ENCODE results near the gene GRIK4. TPM values are rescaled to one million over a fixed set of nuclear protein-coding genes. Genes with fewer than 3 reads are reported as not detected.

GRIK4 gene
- polyA plus RNA-seq, 1 of the 3 experiments (the other 2 are of a cell fraction), result 0.03 TPM

DNA sequence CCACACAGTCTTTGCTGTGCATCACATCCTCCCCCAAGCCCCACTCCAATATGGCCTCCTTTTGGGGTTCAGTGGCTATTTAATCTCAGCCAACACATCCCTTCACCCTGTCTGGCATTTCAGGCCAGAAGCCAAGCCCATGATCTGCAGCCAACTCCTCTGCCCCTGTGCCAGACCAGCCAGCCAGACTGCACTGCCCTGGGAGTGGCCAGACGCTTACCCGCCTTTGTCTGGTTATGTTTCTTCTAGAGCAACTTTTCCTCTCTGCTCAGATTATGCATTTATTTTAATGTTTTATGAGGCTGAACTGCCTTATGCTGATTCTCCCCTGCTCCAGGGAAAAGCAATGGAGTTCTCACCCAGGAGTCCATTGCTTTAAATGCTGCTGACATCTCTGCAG is 305.6 kb downstream of the GRIK4 start (continued):
- TF ChIP-seq, protein P1, sequence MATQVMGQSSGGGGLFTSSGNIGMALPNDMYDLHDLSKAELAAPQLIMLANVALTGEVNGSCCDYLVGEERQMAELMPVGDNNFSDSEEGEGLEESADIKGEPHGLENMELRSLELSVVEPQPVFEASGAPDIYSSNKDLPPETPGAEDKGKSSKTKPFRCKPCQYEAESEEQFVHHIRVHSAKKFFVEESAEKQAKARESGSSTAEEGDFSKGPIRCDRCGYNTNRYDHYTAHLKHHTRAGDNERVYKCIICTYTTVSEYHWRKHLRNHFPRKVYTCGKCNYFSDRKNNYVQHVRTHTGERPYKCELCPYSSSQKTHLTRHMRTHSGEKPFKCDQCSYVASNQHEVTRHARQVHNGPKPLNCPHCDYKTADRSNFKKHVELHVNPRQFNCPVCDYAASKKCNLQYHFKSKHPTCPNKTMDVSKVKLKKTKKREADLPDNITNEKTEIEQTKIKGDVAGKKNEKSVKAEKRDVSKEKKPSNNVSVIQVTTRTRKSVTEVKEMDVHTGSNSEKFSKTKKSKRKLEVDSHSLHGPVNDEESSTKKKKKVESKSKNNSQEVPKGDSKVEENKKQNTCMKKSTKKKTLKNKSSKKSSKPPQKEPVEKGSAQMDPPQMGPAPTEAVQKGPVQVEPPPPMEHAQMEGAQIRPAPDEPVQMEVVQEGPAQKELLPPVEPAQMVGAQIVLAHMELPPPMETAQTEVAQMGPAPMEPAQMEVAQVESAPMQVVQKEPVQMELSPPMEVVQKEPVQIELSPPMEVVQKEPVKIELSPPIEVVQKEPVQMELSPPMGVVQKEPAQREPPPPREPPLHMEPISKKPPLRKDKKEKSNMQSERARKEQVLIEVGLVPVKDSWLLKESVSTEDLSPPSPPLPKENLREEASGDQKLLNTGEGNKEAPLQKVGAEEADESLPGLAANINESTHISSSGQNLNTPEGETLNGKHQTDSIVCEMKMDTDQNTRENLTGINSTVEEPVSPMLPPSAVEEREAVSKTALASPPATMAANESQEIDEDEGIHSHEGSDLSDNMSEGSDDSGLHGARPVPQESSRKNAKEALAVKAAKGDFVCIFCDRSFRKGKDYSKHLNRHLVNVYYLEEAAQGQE (IDR thresholded peaks at IDR 0.05; ENCODE audit: low read depth, low read length), result no peak
- TF ChIP-seq GABPA (IDR thresholded peaks at IDR 0.05; ENCODE audit: low read depth) (no peak), FOSL2 (IDR thresholded peaks at IDR 0.05; ENCODE audit: borderline replicate concordance, low read depth) (no peak)

DNA sequence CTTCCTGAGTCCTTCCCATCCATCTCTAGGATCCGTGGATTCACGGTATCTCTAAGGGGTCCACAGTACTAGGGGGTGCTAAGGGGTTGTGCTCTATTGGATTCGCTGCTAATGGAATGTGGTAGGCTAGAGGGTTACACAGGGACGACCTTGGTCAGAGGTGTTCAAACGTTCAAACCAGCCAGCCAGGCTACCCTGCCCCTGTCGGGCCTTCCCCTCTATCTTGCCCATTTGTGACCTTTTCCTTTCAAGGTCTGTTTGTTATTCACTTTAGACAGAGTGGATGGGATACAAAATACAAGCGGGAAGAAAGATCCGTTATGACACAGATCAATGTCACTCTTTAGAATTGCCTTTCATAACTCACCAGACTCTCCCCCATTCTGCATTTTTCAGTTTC is 306.5 kb downstream of the GRIK4 start:
- no peaks in the 10 kb centered on the region for H3K9me2 ChIP-seq
- H3K79me2 ChIP-seq (ENCODE audit: insufficient read depth), result no peaks in the 10 kb centered on the region
- DNase-seq, result no peak
- H4K20me1 ChIP-seq (ENCODE audit: insufficient read depth), result no peaks in the 10 kb centered on the region
- H3K27ac ChIP-seq (ENCODE audit: low read depth in 2 of 2, low read length in 1 of 2), result no peak overlapping the region
- ChIA-PET CTCF (interaction anchor here (1.5 to 4.2 kb wide), 4 partner anchors 16 to 306 kb away, joined by 3 to 23 read pairs (median 3); partner anchors contain the start of gene GRIK4), POLR2A (interaction anchor here (1.2 to 1.5 kb wide), 2 partner anchors 12 to 14 kb away, joined by 3 read pairs; no protein-coding TSS in a partner anchor)
- peaks cover 0 to 55% of the 10 kb centered on the region in 2 experiments; a peak in 1 of 4 replicates for H3K4me1 ChIP-seq (ENCODE audit: control insufficient read depth in 1 of 2, insufficient read depth in 2 of 2, low read depth in 1 of 2, low read length in 1 of 2)
- H3K36me3 ChIP-seq (replicated peaks in 1 of 2; ENCODE audit: control insufficient read depth in 1 of 2, insufficient read depth in 2 of 2, low read length in 1 of 2), result no peaks in the 10 kb centered on the region
- no peak overlapping the region for H3K4me3 ChIP-seq (ENCODE audit: low read depth in 2 of 2, low read length in 1 of 2)
- H3K9me3 ChIP-seq, result no peaks in the 10 kb centered on the region
- WGBS (ENCODE audit: low lambda C conversion rate), result 50% methylated on average over 8 of the region's 8 CpGs
- H3K9ac ChIP-seq, result no peak overlapping the region
- no peak for TF ChIP-seq SMC3 (IDR thresholded peaks at IDR 0.05; ENCODE audit: low read depth, low read length)
- TF ChIP-seq, protein P2, sequence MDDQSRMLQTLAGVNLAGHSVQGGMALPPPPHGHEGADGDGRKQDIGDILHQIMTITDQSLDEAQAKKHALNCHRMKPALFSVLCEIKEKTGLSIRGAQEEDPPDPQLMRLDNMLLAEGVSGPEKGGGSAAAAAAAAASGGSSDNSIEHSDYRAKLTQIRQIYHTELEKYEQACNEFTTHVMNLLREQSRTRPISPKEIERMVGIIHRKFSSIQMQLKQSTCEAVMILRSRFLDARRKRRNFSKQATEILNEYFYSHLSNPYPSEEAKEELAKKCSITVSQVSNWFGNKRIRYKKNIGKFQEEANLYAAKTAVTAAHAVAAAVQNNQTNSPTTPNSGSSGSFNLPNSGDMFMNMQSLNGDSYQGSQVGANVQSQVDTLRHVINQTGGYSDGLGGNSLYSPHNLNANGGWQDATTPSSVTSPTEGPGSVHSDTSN (IDR thresholded peaks at IDR 0.05), result no peak
- TF ChIP-seq, protein P3, sequence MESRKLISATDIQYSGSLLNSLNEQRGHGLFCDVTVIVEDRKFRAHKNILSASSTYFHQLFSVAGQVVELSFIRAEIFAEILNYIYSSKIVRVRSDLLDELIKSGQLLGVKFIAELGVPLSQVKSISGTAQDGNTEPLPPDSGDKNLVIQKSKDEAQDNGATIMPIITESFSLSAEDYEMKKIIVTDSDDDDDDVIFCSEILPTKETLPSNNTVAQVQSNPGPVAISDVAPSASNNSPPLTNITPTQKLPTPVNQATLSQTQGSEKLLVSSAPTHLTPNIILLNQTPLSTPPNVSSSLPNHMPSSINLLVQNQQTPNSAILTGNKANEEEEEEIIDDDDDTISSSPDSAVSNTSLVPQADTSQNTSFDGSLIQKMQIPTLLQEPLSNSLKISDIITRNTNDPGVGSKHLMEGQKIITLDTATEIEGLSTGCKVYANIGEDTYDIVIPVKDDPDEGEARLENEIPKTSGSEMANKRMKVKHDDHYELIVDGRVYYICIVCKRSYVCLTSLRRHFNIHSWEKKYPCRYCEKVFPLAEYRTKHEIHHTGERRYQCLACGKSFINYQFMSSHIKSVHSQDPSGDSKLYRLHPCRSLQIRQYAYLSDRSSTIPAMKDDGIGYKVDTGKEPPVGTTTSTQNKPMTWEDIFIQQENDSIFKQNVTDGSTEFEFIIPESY (IDR thresholded peaks at IDR 0.05; ENCODE audit: borderline replicate concordance, low read depth), result no peak
- TF ChIP-seq RXRA (IDR thresholded peaks at IDR 0.05; ENCODE audit: borderline replicate concordance, low read depth), result no peak
- no peak for TF ChIP-seq JUND (IDR thresholded peaks at IDR 0.05)
- TF ChIP-seq, protein P4, sequence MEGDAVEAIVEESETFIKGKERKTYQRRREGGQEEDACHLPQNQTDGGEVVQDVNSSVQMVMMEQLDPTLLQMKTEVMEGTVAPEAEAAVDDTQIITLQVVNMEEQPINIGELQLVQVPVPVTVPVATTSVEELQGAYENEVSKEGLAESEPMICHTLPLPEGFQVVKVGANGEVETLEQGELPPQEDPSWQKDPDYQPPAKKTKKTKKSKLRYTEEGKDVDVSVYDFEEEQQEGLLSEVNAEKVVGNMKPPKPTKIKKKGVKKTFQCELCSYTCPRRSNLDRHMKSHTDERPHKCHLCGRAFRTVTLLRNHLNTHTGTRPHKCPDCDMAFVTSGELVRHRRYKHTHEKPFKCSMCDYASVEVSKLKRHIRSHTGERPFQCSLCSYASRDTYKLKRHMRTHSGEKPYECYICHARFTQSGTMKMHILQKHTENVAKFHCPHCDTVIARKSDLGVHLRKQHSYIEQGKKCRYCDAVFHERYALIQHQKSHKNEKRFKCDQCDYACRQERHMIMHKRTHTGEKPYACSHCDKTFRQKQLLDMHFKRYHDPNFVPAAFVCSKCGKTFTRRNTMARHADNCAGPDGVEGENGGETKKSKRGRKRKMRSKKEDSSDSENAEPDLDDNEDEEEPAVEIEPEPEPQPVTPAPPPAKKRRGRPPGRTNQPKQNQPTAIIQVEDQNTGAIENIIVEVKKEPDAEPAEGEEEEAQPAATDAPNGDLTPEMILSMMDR (IDR thresholded peaks at IDR 0.05), result no peak
- TF ChIP-seq ELF1 (IDR thresholded peaks at IDR 0.05), result no peak
- TF ChIP-seq, protein P5, sequence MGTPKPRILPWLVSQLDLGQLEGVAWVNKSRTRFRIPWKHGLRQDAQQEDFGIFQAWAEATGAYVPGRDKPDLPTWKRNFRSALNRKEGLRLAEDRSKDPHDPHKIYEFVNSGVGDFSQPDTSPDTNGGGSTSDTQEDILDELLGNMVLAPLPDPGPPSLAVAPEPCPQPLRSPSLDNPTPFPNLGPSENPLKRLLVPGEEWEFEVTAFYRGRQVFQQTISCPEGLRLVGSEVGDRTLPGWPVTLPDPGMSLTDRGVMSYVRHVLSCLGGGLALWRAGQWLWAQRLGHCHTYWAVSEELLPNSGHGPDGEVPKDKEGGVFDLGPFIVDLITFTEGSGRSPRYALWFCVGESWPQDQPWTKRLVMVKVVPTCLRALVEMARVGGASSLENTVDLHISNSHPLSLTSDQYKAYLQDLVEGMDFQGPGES (IDR thresholded peaks at IDR 0.05; ENCODE audit: low read depth, low read length), result no peak
- TF ChIP-seq YY1 (IDR thresholded peaks at IDR 0.05; ENCODE audit: low read depth), result no peak
- no peak for TF ChIP-seq NRF1 (IDR thresholded peaks at IDR 0.05; ENCODE audit: low read depth, low read length)
- no peak for TF ChIP-seq RAD21 (IDR thresholded peaks at IDR 0.05; ENCODE audit: low read length)
- no peak for TF ChIP-seq POLR2AphosphoS5 (IDR thresholded peaks at IDR 0.05; ENCODE audit: low read depth, low read length)
- no peaks in the 10 kb centered on the region; the same call in 1 of the 2 replicates for H3K27me3 ChIP-seq (ENCODE audit: insufficient read depth)
- H3F3A ChIP-seq (replicated peaks; ENCODE audit: insufficient read depth), result no peaks in the 10 kb centered on the region
- no peak overlapping the region for H3K4me2 ChIP-seq
- no peak overlapping the region for H2AFZ ChIP-seq (ENCODE audit: low read depth)

All from SK-N-SH (cell line).